Articular chondrocyte of knee joint (primary cell): Measurements from ENCODE around the gene CYB5B. TPM values are rescaled to one million over a fixed set of nuclear protein-coding genes. Genes with fewer than 3 reads are reported as not detected.

Experiments
- total RNA-seq: library from RNA; depleted of rRNA; stranded (reverse); fragments of >200 nt; gene quantifications from 2 replicates; pipeline ENCODE4 v1.2.3, GENCODE V29; 2012

Gene CYB5B, protein sequence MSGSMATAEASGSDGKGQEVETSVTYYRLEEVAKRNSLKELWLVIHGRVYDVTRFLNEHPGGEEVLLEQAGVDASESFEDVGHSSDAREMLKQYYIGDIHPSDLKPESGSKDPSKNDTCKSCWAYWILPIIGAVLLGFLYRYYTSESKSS
- total RNA-seq, result 64.9 and 68.9 TPM in 2 replicates

DNA sequence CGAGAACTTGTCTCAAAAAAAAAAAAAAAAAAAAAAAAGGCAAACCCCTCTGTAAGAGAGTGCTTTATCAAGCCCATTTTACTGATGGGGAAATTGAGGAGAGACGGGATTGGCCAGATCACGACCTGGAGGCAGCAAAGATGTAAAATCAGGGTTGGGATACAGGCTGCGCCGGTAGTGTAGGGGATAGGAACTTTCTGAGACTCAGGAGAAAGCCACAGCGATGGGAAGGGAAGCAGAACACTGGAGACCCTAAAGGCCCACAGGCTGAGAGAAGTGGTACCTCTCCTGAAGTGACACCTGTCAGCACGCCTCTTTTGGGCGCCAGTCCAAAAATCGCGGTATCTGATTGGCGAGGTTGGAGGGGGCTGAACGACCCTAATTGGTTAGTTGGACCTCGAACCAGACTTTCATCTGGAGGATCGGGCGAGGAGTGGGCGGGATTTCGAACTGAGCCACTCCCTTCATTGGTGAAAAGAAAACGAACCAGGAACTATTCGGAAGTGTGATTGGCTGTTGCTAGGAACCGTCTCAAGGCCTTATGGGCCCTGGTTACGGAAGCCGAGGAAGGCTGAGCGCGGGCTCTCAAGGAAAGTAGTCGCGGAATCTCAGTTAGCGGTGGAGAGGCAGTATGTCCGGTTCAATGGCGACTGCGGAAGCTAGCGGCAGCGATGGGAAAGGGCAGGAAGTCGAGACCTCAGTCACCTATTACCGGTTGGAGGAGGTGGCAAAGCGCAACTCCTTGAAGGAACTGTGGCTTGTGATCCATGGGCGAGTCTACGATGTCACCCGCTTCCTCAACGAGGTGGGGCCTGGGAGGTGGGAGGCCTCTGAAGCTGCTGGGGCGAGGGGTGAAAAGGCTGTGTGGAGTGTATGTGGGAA lies at the start of gene CYB5B:
Gene CYB5B, plus strand, starts transcription at position 567 of the 882 bp plus-strand sequence. Its CDS starts 65 bp downstream, at position 632.

Other genes with a start within 250 kb of the CYB5B start
- 66.7 and 69.9 TPM in 2 replicates for gene SNTB2, start 237.5 kb upstream of the CYB5B start, total RNA-seq
- 22.9 and 27.0 TPM in 2 replicates for gene VPS4A, start 113.3 kb upstream of the CYB5B start, total RNA-seq
- 8.0 and 9.5 TPM in 2 replicates for gene PDF, start 94.0 kb upstream of the CYB5B start, total RNA-seq
- gene COG8, start 85.1 kb upstream of the CYB5B start, total RNA-seq, result 30.1 and 36.6 TPM in 2 replicates
- gene NIP7, start 84.8 kb upstream of the CYB5B start, total RNA-seq, result 19.6 and 23.9 TPM in 2 replicates
- gene TMED6, start 72.8 kb upstream of the CYB5B start, total RNA-seq, result 0.22 and 0.65 TPM in 2 replicates
- 18.7 and 22.2 TPM in 2 replicates for gene TERF2, start 38.6 kb upstream of the CYB5B start, total RNA-seq
- gene NFAT5, start 141.3 kb downstream of the CYB5B start, total RNA-seq, result 40.1 and 47.8 TPM in 2 replicates